ENCODE data around the gene VAV1.

Gene VAV1

GRCh38 chr19:6835501-6835900, 63.0 kb downstream of the VAV1 start:
- TF ChIP-seq, protein P1, sequence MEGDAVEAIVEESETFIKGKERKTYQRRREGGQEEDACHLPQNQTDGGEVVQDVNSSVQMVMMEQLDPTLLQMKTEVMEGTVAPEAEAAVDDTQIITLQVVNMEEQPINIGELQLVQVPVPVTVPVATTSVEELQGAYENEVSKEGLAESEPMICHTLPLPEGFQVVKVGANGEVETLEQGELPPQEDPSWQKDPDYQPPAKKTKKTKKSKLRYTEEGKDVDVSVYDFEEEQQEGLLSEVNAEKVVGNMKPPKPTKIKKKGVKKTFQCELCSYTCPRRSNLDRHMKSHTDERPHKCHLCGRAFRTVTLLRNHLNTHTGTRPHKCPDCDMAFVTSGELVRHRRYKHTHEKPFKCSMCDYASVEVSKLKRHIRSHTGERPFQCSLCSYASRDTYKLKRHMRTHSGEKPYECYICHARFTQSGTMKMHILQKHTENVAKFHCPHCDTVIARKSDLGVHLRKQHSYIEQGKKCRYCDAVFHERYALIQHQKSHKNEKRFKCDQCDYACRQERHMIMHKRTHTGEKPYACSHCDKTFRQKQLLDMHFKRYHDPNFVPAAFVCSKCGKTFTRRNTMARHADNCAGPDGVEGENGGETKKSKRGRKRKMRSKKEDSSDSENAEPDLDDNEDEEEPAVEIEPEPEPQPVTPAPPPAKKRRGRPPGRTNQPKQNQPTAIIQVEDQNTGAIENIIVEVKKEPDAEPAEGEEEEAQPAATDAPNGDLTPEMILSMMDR (IDR thresholded peaks at IDR 0.05; ENCODE audit: low read depth, low read length) = no peak
- TF ChIP-seq POLR2A (IDR thresholded peaks at IDR 0.05; ENCODE audit: extremely low read depth, insufficient read length) = no peak
- no peak for TF ChIP-seq MYC (IDR thresholded peaks at IDR 0.05; ENCODE audit: low read depth, low read length)
- TF ChIP-seq MAX (IDR thresholded peaks at IDR 0.05; ENCODE audit: low read depth, low read length) = no peak
- no peak for DNase-seq (ENCODE audit: low read depth)
- no peak overlapping the region for H3K4me3 ChIP-seq (ENCODE audit: low read depth, low read length)

- H3K4me3 ChIP-seq (ENCODE audit: low read depth, low read length) = no peak overlapping the region
- no peak for TF ChIP-seq MAX (IDR thresholded peaks at IDR 0.05; ENCODE audit: low read depth, low read length)
- TF ChIP-seq POLR2A (IDR thresholded peaks at IDR 0.05; ENCODE audit: extremely low read depth, insufficient read length) = no peak
- no peak for TF ChIP-seq MYC (IDR thresholded peaks at IDR 0.05; ENCODE audit: low read depth, low read length)
- TF ChIP-seq, protein P1 (IDR thresholded peaks at IDR 0.05; ENCODE audit: low read depth, low read length) = no peak
- no peak for DNase-seq (ENCODE audit: low read depth)
Measured at GRCh38 chr19:6837525-6837924, 65.0 kb downstream of the VAV1 start.

DNA sequence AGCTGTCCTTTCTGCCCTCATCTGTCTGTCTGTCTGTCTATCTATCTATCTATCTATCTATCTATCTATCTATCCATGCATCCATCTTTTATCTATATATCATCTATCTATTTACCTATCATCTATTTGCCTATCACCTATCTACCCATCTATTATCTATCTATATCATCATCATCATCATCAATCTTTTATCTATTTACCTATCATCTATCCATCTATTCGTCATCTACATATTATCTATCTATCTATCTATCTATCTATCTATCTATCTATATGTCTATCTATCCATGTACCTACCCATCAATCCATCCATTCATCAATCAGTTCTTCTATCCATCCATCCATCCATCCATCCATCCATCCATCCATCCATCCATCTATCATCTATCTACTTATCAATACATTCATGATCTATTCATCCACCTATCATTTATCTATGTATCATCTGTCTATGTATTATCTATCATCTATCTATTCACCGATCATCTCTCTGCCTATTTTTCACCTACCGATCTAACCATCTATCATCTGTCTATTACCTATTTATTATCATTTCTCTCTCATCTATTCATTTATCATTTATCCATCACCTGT, 65.7 kb downstream of the VAV1 start:
- TF ChIP-seq POLR2A (IDR thresholded peaks at IDR 0.05; ENCODE audit: extremely low read depth, insufficient read length) (no peak), MYC (IDR thresholded peaks at IDR 0.05; ENCODE audit: low read depth, low read length) (no peak), MAX (IDR thresholded peaks at IDR 0.05; ENCODE audit: low read depth, low read length) (no peak)
- TF ChIP-seq, protein P1 (IDR thresholded peaks at IDR 0.05; ENCODE audit: low read depth, low read length) = no peak
- no peak overlapping the region for H3K4me3 ChIP-seq (ENCODE audit: low read depth, low read length)
- DNase-seq (ENCODE audit: low read depth) = no peak

GRCh38 chr19:6842871-6843607, 70.5 kb downstream of the VAV1 start:
- TF ChIP-seq POLR2A (IDR thresholded peaks at IDR 0.05; ENCODE audit: extremely low read depth, insufficient read length) (no peak), MAX (IDR thresholded peaks at IDR 0.05; ENCODE audit: low read depth, low read length) (no peak), MYC (IDR thresholded peaks at IDR 0.05; ENCODE audit: low read depth, low read length) (no peak)
- TF ChIP-seq, protein P1 (IDR thresholded peaks at IDR 0.05; ENCODE audit: low read depth, low read length) = no peak
- DNase-seq (ENCODE audit: low read depth) = no peak

DNA sequence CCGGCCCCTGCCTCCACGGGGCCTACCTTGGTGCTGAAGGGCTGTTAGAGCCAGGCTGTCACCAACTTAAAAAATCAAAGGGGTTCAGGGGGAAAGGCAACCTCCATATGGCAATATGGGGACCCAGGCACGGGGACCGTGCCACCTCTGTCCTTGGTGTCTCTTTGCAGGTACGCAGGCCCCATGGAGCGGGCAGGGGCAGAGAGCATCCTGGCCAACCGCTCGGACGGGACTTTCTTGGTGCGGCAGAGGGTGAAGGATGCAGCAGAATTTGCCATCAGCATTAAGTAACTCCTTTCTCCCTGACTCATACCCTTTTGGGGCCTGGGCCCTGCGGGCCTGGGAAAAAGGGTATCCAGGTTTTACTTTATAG, 75.3 kb downstream of the VAV1 start:
- no peak for DNase-seq (ENCODE audit: low read depth)
- TF ChIP-seq POLR2A (IDR thresholded peaks at IDR 0.05; ENCODE audit: extremely low read depth, insufficient read length) (no peak), MAX (IDR thresholded peaks at IDR 0.05; ENCODE audit: low read depth, low read length) (no peak), MYC (IDR thresholded peaks at IDR 0.05; ENCODE audit: low read depth, low read length) (no peak)
- H3K4me3 ChIP-seq (ENCODE audit: low read depth, low read length) = no peak overlapping the region

More at GRCh38 chr19:6842871-6843607, 70.5 kb downstream of the VAV1 start:
- no peak overlapping the region for H3K4me3 ChIP-seq (ENCODE audit: low read depth, low read length)

- no peak for DNase-seq (ENCODE audit: low read depth)
- no peak for TF ChIP-seq POLR2A (IDR thresholded peaks at IDR 0.05; ENCODE audit: extremely low read depth, insufficient read length)
- no peak overlapping the region for H3K4me3 ChIP-seq (ENCODE audit: low read depth, low read length)
Measured at GRCh38 chr19:6848986-6849385, 76.5 kb downstream of the VAV1 start.
